ENCODE measurements around the gene HTRA3.

HTRA3 gene

DNA sequence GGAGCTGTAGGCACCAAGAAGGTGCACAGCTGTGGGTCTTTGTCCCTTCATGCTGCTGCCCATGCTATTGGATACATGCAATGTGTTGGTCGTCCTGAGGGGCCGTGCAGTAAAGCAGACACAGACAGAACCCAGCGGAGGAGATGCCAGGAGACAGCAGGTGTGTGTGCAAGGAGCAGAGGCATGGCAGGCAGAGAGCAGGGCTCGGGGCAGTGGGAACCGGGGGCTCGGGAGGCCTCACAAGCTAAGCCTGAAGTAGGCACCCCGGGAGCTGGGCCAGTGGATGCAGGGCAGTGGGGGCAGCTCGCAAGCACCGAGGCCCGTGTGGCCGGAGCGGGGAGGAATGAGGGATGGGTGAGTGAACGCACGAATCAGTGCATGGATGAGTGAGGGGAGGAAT lies 13.2 kb downstream of the HTRA3 start:
- no peak for DNase-seq

DNA sequence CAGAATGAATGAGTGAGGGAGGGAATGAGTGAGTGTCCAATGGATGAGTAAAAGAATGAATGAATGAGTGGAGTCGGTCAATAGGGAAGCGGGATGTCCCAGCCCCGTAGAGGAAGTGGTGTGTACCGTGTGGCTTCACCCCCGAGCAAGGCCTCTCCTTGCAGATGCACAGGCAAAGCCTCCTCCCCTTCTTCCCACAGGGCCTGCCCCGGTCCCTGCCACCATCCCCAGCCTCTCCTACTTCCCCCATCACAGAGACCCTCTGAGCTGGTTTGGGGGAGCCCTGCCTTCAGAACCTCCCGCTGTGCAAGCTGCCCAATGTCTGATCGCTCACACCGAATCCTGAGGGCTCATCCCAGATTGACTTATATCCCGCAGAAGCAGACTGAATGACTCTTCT lies 13.6 kb downstream of the HTRA3 start:
- no peak for DNase-seq

DNA sequence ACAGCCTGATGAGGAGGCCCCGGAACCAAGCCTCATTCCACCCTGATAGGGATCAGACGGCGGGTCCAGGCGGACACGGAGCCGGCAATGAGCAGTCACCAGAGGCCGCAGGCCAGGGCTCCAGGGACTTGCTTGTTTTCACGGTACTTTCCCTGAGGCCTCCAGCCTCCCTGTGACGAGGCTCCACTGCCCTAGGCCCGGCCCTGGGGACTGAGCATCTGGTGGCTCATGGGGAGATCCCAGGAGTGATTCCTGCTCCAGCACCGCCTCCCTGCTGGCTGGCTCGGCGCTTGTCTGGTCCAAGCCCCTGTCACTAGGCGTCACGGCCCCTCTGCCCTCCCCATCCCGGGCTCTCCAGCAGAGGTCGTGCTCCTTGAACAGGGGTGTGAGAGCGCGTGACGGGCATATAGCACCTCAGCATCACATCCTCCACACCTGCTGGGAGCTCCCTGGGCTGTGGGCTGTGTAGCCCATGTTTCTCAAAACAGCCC lies 14.1 kb downstream of the HTRA3 start:
- DNase-seq: no peak

DNA sequence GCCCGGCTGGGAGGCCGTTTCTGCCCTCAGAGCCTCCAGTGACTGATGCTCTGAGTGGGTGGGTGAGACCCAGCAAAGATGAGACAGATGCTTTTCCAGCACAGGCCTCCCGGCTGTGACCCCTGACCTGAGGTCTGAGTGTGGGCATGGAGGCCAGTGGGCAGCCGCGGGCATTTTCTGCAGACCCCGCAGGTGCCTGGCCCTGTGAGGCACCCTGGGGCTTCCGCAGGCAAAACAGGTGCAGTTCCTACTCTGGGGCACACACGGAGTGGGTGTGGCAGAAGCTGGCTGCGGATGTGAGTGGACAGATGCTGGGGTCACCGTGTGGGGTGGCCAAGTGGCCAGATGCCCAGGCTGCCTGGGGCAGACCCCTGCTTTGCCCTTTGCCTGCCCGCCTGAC lies 14.8 kb downstream of the HTRA3 start:
- DNase-seq: no peak

DNA sequence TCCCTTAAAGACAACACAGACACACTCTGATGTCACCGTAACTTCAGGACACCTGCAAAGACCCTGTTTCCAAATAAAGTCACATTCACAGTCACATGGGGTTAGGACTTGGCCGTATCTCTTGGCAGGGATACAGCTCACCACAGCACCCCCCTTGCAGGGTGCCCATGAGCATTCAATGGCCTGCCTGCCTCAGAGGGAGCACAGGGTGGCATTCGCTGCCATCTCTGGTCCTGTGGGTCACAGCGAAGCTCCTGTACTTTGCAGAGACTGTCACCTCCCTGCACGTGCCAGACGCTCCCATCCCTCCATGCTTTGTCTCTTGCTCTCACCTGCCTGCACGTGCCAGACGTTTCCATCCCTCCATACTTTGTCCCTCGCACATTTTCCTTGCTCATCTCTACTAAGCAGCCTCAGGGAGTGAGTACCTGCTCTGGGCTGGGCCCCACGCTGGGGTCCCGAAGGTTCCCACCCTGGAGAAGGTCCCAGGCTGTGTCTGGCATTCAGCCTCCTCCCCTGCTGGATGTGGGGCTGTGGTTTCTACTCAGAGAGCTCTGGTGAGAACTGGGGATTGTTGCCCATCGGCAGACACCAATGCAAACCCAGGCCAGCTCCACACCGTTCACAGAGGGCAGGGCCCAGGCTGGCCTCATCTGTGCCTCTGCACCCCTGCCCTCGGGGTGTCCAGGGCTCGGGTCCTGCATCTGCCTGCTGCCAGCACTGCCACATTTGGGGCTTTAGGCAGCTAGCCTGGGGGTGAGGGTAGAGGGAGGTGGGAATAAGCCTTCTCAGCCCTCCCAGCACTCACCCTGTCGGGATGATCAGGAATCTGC lies 15.8 kb downstream of the HTRA3 start:
- DNase-seq: no peak

DNA sequence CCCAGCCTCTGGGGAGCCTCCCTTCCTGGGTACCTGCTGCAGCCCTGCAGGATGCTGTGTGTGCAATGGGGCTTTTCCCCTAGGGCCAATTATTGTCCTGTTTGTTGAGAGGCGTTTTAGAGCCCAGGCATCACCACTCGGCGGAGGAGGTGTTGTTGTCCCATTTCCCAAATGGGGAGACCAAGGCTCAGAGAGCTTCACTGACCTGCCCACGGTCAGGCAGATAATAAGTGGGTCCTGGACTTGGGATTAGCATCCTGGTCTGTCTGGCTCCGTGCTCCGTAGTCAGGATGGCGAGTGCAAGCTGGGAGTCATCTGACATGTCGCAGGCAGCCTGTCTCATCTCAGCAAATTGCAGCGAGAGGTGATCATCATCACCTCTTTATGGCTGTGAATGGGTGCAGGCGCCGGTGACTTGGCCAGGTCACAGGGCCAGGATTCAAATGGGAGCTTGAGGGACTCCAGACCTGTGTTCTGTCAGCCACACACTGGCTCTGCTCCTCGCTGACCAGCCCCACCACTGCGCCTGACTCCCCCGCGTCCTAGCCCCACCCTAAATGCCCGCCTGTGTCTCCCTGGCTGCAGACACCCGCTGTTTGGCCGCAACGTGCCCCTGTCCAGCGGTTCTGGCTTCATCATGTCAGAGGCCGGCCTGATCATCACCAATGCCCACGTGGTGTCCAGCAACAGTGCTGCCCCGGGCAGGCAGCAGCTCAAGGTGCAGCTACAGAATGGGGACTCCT lies 16.6 kb downstream of the HTRA3 start:
- DNase-seq: no peak

DNA sequence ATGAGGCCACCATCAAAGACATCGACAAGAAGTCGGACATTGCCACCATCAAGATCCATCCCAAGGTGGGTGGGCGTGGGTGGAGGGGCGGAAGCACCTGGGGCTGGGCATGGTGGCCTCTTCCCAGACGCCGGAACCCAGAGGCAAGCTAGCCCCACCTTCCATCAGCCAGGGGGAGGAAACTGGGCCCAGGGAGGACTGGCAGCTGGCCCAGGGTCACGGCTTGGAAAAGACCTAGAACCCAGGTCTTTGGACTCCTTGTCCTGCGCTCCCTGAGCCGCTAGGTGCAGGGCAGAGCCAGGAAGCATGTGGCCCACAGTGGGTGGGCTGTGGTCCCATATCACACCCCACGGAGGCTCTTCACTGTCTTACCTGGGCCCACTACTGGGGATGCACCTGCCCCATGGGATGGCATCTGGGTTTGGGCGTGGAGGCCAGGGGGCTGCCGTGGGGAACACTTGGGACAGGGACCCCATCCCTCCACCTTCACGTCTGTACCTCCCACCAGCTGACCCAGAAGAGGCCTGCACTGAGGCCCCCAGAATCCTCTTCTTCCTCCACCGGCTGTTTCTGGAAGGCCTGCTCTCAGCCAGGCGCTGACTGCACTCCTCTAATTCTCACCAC lies 17.3 kb downstream of the HTRA3 start:
- no peak for DNase-seq

DNA sequence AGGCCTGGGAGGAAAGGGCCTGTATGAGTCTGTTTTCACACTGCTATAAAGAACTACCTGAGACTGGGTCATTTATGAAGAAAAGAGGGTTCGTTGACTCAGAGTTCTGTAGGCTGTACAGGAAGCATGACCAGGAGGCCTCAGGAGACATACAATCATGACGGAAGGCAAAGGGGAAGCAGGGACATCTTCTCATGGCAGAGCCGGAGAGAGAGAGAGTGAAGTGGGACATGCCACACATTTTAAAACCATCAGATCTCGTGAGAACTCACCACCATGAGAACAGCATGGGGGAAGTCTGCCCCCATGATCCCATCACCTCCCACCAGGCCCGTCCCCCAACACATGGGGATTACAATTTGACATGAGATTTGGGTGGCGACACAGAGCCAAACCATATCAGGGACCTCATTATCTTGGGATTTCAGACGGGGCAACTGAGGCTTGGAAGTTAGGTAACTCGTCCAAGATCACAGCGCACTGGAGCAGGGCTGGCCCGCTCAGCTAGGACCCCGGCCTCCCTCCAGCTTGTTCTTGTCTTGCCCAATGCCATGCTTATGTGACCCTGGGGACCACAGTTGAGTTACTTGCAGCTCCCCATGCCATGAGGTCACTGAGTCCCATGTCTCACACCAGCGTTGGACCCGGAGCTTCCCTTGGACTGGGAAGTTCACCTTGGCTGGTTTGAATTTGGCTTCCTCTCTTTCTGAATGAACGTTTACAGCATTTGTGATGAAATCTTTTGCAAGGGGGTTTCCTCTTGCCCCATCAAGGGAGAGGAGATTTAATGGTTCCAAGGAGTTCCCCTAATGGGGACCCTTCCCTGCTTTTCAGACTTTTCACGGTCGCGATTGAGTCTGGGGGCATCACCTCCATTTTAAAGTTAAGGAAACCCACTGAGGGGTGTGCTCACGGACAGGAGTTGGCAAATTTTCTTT lies 18.1 kb downstream of the HTRA3 start:
- no peak for DNase-seq

DNA sequence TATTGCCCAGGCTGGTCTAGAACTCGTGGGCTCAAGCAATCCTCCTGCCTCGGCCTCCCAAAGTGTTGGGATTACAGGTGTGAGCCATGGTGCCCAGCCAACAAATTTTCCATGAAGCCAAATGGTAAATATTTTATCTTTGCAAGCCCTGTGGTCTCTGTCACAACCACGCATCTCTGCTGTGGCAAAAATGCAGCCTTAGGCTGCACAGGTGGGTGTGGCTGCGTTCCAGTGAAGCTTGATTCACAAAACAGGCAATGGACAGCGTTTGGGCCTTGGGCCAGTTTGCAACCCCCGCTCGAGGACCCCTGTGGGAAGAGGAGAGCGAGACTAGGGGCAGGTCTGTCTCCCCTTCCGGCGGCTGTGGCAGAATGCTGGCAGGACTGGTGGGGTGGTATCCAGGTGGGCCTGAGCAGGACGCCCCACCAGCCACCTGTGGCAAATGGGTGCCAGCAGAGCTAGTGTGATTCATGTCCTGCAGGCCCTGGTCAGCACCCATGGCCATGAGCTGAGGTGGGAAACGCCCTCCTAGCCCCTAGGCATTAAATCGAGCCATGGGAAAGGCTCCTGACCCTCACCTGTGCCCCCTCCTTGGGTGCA lies 19.7 kb downstream of the HTRA3 start:
- DNase-seq: no peak

DNA sequence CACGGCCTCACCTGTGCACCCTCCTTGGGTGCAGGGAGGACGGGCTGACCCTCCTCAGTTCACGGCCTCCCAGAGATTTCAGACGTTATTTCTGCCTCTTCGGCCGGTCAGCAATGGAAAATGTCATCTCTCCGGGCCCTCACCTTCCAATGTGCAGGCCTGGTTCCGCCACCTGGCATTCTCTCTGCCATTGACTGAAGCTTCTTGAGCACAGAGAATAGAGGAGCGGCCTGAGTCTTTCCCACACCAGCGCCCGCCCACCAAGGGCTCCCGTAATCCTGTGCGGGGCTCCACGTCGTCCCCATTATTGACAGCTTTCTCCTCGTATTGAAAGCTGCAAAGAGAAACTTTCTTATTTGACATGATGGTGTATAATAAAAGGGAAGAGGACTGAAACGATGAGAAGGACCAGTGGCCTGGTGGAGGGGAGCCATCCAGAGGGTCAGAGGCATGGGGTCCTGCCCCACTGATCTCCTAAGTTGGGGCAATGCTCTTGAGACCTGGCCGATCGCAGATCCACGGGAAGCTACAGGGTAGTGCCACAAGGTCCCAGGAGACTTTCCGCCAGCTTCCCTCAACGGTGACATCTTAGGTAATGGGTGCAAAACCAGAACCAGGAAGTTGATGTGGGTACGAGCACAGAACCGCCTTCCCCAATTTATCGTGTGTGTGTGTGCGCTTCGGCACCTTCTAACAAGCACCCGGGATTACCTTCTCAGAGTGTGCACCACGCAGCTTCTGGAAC lies 20.6 kb downstream of the HTRA3 start:
- no peak for DNase-seq

DNA sequence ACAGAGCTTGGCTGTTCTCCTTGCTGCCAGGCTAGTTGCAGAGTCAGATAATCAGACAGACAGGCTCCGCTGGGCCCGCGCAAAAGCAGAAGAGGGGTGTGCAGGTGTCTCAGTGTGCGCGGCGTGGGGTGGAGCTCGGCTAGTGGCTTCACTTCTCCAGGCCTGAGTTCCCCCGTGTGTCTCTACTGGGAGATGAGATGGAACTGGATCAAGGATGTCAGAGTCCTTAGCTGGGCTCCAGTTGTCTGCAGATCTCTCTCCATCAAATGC lies 21.1 kb downstream of the HTRA3 start:
- DNase-seq: no peak

DNA sequence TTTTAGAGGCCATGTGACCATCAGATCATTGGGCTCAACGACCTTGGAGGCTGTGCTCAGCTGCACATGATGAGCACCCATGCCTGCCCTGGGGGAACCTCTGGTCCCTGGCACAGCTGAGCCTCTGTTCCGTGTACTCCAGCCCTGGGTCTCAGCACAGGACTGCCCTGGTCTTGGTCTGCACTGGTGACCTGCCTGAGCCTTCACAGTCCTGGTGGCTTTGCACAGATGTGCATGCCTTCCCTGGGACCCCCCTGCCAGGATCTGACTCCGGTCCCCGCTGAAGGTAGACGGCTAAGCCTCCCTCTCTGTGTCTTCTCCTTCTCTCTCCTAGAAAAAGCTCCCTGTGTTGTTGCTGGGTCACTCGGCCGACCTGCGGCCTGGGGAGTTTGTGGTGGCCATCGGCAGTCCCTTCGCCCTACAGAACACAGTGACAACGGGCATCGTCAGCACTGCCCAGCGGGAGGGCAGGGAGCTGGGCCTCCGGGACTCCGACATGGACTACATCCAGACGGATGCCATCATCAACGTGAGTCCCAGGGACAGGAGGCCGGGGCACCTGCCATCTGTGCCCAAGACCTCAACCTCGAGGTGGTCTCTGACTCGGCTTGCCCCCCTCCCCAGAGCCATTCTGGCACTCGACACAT lies 21.6 kb downstream of the HTRA3 start:
- DNase-seq: no peak

DNA sequence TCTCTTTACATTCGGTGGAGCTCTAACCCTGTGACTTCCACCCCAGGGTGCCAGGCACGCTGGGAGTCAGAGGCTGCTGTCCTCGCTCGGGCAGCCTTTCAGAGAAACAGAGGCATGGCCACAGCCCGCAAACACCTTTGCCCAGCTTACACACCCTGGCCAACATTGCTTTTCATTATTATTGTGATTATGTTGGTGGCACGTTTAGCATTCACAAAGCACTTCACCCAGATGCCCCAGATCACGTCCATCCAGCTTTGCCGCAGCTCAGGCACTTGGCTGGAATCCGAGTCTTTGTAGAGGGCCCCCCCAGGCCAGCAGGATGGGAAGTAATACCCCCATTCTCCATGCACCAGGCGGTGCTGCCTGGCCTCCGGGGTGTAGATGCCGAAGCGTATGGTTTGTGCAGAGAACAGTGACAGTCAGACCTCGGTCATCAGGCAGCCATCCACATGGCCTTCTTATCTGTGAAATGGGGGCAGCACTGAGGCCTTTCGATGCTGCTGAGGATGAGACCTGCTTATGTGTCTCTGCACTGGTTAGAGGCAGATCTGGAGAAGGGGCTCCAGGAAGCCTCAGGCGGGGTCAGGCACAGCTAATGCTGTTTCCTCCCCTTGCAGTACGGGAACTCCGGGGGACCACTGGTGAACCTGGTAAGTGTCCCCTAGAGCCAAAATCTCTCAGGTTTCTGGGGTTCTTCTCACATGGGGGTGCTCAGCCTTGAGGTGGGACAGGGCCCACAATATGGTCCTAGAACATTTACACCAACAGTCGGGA lies 22.3 kb downstream of the HTRA3 start:
- no peak for DNase-seq

DNA sequence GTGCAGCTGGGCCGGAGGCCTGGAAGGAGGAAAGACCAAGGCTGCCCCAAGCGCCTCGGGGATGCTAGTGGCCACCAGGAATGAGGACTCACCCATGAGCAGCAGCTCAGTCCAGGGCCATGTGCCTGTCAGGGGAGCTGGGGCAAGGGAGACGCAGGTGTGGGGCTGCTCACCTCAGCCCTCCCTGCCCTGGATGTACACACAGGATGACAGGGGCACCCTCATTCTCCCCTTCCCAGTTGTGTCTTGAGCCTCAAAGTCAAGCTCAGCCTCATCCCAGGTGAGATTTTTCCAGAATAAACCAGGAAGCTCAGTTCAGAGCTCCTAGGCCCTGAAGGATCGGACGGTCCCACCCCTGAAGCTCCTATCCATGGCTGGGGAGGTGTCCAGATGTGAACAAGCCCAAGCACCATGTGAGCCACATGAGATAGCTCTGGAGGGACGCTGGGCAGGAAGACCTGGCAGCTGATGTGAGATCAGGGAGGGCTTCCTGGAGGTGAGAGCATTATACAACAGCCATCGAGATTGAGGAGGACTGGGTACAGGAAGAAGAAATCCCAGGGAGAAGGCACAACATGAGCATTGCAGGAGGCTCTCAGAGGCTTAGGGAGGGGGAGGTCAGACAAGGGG lies 23.0 kb downstream of the HTRA3 start:
- DNase-seq: no peak

DNA sequence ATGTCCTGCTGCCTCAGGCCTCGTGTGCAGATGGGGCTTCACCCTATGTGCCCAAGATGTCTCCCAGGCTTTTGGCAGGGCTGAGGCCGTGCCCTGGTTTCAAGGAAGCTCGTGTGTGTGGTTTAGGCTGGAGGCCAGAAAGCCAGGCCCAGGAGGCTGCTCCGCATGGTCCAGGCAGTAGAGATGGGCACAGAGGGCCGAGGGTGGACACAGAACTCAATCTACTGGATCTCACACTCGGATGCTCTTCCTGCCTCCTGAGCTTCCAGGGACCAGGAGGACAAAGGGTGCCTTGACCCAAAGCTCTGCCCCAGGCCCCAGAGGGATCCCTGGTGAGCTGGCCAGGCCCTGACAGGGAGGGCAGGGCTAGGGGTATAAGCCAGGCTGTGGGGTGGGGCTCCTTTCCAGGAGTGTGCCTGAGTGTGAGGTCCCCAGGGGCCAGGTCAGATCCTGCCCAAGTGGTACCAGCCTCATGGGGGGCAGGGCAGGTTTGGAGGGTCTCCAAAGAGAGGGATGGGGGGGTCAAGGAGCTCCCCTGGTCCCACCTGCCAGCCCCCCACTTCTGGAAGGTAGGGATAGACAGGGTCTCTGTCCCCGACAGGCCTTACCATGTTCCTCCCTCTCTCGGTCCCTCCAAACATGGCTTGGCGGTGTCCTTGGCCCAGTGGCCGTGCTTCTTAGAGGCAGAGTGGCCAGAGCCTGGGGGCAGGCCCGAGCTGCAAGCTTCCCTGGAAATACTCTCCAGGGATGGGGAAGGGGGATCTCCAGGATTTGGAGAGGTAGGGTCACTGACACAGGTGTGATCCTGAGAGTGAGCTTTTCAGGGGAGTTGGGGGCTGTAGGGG lies 23.8 kb downstream of the HTRA3 start:
- no peak for DNase-seq

DNA sequence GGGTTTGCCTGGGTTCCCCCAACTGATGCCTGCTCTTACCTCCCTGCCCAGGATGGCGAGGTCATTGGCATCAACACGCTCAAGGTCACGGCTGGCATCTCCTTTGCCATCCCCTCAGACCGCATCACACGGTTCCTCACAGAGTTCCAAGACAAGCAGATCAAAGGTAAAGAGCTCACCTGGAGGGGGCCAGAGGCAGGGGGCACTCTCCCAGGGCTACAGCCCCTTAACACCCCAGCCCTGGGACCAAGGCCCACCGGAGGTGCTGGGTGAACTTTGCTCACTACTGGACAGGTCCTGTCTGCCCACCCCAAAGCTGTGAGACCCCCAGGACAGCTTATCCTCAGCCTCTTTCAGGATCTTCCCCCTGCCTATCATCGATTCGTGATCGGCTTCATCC lies 24.5 kb downstream of the HTRA3 start:
- DNase-seq: no peak

DNA sequence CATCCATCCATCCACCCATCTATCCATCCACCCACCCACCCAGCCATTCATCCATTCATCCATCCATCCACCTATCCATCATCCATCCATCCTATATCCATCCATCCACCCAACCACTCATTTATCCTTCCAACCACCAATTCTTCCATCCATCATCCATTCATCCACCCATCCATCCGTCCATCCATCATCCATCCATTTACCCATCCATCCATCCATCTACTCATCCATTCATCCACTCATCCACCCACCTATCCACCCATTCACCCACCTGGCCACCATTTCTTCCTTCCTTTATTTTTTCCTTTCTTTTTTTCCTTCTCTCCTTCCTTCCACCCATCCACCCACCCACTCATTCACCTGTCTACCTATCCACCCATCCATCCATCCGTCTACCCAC lies 25.2 kb downstream of the HTRA3 start:
- DNase-seq: no peak

DNA sequence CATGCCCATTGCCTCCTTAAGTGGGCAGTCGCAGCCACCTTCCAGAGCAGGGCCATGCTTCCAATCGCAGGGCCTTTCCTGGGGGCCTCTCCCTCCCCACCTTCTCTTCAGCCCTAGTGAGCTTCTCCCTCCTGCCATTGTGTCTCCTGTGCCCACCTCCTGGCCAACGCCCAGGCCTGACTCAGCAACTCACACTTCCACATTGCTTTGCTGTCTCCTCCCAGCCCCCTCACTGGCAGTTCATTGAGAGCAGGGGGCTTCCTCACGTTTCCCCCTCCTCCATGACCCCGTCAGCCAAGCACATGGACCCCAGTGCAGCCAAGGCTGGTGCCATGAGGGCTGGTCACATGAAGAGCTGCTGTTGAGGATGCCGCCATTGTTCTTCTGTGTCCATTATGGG lies 25.9 kb downstream of the HTRA3 start:
- DNase-seq: no peak

DNA sequence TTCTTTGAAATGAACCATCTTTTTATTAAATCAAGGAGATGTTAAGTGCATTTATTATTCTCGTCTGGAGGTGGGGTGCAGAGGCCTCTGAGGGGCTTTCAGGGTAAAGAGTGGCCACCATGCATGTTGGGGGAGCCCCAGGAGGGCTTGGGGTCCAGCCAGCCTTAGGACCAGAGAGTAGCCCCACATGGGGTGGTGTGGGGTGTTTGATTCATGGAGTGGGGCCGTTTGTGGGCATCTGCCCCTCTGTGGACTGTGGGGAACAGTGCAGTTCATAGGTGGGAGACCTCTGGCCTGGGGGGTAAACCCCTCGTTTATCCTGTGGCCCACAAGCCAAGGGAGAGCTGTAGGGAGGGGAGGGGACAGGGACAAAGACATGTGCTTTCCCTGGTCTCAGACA lies 26.9 kb downstream of the HTRA3 start:
- DNase-seq: no peak

Data from SHP77 treated with DMSO at 0.1 percent for 48 hours (cell line).